Measurements from ENCODE around the gene CYP2E1. TPM values are rescaled to one million over a fixed set of nuclear protein-coding genes. Genes with fewer than 3 reads are reported as not detected.
"Not testable (repeated sequence)": the region's sequence is repeated elsewhere in the genome, so short reads cannot be mapped to it uniquely, and the experiment has no call there.

CYP2E1 gene
- total RNA-seq, 1 donor from 2014 or later = 3.1 TPM

DNA sequence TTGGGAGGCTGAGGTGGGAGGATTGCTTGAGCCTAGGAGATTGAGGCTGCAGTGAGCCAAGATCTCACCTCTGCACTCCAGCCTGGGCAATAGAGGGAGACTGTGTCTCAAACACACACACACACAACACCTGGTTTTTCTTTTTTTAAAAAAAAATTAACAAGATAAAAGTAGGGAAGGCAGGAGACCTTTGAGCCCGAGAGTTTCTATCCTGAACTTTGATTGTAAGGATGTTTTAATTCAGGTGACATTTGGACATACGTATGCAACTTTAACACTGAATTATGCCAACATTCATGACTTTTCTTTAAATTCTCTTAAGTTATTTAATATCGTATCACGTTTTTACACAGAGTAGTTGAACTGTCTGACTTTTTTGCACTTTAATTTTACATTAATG, 11.7 kb upstream of the CYP2E1 start:
- TF ChIP-seq, protein P1, sequence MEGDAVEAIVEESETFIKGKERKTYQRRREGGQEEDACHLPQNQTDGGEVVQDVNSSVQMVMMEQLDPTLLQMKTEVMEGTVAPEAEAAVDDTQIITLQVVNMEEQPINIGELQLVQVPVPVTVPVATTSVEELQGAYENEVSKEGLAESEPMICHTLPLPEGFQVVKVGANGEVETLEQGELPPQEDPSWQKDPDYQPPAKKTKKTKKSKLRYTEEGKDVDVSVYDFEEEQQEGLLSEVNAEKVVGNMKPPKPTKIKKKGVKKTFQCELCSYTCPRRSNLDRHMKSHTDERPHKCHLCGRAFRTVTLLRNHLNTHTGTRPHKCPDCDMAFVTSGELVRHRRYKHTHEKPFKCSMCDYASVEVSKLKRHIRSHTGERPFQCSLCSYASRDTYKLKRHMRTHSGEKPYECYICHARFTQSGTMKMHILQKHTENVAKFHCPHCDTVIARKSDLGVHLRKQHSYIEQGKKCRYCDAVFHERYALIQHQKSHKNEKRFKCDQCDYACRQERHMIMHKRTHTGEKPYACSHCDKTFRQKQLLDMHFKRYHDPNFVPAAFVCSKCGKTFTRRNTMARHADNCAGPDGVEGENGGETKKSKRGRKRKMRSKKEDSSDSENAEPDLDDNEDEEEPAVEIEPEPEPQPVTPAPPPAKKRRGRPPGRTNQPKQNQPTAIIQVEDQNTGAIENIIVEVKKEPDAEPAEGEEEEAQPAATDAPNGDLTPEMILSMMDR (IDR thresholded peaks at IDR 0.05; ENCODE audit: insufficient read depth, low read length, poor library complexity, severe bottlenecking) = no peak
- Histone ChIP-seq H3K27me3 (ENCODE audit: control insufficient read depth, insufficient read depth, low read length) (no peaks in the 10 kb centered on the region), H3K4me3 (ENCODE audit: low read depth, low read length) (no peak overlapping the region), H3K36me3 (ENCODE audit: control insufficient read depth, insufficient read depth, low read length) (no peaks in the 10 kb centered on the region)
- DNase-seq (ENCODE audit: low read depth) = no peak

DNA sequence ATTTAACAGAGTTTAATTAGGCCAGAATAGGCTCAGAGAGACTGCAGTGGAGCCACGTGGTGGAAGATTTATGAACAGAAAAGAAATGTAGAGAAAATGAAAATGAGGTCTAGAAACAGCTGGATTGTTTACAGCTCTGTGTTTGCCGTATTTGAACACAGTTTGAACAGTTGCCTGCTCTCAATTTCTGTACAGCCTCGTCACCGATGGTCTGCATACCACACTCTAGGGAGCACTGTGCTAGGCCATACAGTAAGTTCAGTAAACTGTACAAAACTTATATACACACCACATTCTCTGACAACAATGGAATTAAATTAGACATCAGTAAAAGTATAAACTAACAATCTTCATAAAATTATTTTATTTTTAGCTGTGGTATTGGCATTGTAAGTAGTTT, 11.1 kb upstream of the CYP2E1 start:
- H3K4me3 ChIP-seq (ENCODE audit: low read depth, low read length) = no peak overlapping the region
- TF ChIP-seq, protein P1 (IDR thresholded peaks at IDR 0.05; ENCODE audit: insufficient read depth, low read length, poor library complexity, severe bottlenecking) = no peak
- no peaks in the 10 kb centered on the region for H3K36me3 ChIP-seq (ENCODE audit: control insufficient read depth, insufficient read depth, low read length)
- no peak for DNase-seq (ENCODE audit: low read depth)
- no peaks in the 10 kb centered on the region for H3K27me3 ChIP-seq (ENCODE audit: control insufficient read depth, insufficient read depth, low read length)

DNA sequence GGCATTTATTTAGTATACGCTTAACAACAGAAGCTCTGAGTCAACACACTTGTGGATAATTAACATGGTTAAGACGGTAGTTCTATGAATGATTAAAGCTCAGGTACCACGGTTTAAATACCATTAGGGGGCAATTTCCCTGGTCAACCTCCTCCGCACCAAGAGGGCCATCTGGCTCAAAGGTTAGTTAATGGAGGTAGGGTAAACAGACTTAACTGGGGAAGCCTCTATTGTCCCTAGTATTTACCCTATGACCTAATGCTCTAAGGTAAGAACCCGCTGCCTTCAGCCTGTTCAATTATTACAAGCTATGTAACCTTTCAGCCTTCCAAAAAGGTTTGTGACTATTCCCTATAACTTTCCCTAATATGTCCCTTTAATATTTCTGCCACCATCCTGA, 8.6 kb upstream of the CYP2E1 start:
- H3K27me3 ChIP-seq (ENCODE audit: control insufficient read depth, insufficient read depth, low read length); H3K36me3 ChIP-seq (ENCODE audit: control insufficient read depth, insufficient read depth, low read length); DNase-seq (ENCODE audit: low read depth); H3K4me3 ChIP-seq (ENCODE audit: low read depth, low read length): not testable (repeated sequence)

DNA sequence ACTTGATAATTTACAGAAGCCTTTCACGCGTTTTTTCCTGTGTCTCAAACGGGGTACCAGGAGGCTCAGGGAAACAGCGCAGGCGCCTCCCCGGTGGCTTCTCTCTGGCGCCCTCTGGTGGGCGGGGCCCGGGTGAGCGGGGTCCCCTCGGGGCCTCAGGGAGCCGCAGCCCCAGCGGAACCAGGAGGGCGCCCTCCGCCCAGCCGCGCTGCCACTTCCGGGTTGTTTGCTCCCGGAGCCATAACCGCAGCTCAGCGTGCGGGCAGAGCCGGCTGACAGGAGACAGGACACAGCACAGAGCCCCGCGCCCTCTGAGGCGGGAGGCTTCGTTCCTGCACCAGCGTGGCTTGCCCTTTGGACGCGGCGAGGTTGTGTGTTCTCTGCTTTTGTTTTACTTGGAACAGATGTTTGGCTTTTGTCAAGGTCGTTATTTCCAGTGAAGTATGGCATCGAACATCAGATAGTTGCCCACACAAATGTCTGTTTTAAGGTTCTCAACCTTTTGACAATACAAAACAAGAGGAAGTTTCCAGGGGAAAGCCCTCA, 6.9 kb upstream of the CYP2E1 start:
- H3K4me3 ChIP-seq (ENCODE audit: low read depth, low read length) = peak overlapping the region; percentile 23
- no peaks in the 10 kb centered on the region for H3K36me3 ChIP-seq (ENCODE audit: control insufficient read depth, insufficient read depth, low read length)
- no peak for DNase-seq (ENCODE audit: low read depth)
- TF ChIP-seq, protein P1 (IDR thresholded peaks at IDR 0.05; ENCODE audit: insufficient read depth, low read length, poor library complexity, severe bottlenecking) = peak; percentile 79
- H3K27me3 ChIP-seq (ENCODE audit: control insufficient read depth, insufficient read depth, low read length) = no peaks in the 10 kb centered on the region

DNA sequence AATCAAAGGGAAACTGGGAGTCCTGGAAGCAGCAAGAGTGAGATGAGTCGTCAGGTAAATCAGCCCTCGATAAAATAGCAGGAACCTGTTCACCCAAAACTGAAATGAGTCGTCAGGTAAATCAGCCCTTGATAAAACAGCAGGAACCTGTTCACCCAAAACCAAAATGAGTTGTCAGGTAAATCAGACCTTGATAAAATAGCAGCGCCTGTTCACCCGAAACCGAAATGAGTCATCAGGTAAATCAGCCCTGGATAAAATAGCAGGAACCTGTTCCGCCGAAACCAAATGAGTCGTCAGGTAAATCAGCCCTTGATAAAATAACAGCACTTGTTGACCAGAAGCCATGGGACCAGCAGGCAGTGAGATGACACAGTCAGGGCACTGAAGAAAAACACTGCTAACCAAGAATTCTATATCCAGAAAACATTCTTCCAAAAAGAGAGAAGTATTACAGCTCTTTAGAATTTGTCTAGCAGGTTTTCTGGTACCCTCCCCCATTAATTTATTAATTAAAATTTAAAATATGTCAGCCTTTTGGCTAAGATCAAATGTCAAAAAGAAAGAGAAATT, 3.4 kb upstream of the CYP2E1 start:
- no peaks in the 10 kb centered on the region for H3K36me3 ChIP-seq (ENCODE audit: control insufficient read depth, insufficient read depth, low read length)
- H3K4me3 ChIP-seq (ENCODE audit: low read depth, low read length) = no peak overlapping the region
- DNase-seq (ENCODE audit: low read depth) = peak; percentile 37
- TF ChIP-seq, protein P1 (IDR thresholded peaks at IDR 0.05; ENCODE audit: insufficient read depth, low read length, poor library complexity, severe bottlenecking) = no peak
- peaks cover 18% of the 10 kb centered on the region for H3K27me3 ChIP-seq (ENCODE audit: control insufficient read depth, insufficient read depth, low read length)

DNA sequence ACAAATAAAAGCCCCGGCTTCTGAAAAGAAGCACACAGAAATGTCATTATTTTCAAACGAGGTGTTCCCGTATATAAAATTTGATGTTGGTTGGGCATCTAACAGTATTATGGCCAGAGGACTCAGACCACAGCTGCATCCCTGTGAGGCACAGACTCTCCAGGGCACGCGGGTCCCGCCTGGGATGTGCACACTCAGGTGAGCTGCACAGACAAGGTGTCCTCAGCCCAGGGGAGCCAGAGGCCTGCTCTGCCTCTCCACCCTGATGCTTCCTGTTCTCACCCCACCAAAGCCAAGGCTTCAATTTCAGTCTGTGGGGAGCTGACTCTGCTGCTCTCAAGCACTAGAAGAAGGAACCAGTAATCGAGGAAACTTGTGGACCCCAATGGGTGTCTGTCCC, 1.7 kb upstream of the CYP2E1 start:
- Histone ChIP-seq H3K4me3 (ENCODE audit: low read depth, low read length) (no peak overlapping the region), H3K27me3 (ENCODE audit: control insufficient read depth, insufficient read depth, low read length) (peaks cover 32% of the 10 kb centered on the region), H3K36me3 (ENCODE audit: control insufficient read depth, insufficient read depth, low read length) (no peaks in the 10 kb centered on the region)
- TF ChIP-seq, protein P1 (IDR thresholded peaks at IDR 0.05; ENCODE audit: insufficient read depth, low read length, poor library complexity, severe bottlenecking) = no peak
- DNase-seq (ENCODE audit: low read depth) = no peak
